NCI-H748 treated with DMSO at 0.1 percent for 48 hours (cell line): Measurements from ENCODE around the gene GMDS.
A peak's percentile ranks its signal among the peaks of the same experiment; 100 is the strongest.

Experiments used
- DNase-seq: peaks from one replicate; lab custom pipeline; 2025; lab: John Stamatoyannopoulos, UW

The GMDS gene

DNA sequence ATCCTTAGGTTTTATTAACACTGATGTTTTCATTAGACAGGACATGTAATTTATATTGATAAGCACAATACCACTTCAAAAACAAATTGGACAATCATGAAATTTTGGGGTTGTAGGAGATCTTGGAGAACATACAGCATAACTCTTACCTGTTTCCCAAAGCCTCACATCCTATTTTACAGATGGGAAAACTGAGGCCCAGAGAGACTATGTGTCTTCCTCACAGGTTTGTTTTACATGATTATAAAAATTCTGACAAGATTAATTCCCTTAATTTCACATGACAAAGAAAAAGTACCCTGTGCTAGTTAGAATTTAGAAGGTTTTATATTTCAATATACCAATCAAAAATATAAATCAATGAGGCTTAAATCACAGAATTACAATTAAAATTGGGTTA, 145.5 kb downstream of the GMDS start:
- DNase-seq, result no peak

DNA sequence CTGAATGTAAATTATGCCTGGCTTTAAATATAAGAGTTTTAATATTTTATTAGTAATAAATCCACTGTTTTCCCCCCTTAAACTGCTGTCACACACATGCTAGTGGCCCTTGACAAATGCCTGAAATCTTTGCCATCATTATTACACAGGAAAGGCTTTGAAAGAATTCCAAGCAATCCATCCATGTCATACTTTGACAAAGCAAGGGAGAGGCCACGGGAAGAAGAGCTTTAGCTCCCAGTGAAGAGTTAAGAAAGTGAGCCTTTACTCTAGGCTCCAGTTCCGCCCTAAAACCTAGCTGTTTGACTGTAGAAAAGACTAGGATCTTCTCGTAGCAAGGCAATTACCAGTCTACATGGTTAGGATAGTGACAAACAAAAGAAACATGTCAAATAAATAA, 147.9 kb downstream of the GMDS start:
- no peak for DNase-seq

DNA sequence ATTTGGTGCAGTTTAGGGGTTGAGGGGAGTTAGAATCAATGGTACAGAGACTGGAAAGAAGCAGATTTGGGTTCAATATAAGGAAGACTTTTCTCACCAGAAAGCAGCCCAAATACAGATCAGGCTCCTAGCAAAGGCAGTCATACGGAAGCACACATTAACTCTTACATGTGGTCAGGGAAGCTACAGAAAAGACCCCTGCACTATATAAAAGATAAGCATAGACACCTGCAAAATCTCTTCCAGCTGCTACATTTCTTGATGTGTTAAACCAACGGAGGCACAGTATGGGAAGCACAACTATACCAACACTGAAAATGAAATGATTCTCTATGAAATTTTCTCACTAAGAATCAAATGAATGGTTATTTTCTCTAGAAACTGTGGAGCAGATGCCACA, 150.8 kb downstream of the GMDS start:
- no peak for DNase-seq

DNA sequence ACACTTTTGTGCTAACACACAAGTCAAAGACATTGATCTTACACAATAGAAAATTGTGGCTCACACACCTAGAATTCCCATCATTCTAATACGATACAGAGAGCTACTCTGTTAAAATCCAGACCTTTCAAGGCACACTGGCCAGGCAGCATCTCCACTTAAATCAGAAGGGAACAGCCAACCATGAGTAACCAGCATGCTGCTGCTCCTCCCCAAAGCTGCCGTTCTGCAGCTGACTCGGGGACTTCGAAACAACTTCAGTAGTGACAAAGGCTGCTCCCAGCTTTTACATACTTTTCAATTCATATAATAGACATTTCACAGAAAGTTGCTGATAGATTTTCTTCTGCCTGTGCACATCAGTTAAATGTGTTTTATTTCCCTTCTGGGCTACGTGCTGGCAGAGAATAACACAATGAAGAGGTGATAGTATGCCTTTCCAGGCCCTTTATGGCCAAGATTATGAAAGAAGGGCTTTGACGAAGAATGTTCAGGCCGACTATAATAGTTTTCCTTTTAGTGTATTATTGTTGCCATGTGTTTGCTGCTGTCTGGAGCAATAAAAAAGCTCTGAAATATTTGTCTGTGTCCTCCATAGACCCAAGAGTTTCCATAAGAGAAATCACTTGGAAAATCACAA, 159.0 kb downstream of the GMDS start:
- DNase-seq, result no peak

DNA sequence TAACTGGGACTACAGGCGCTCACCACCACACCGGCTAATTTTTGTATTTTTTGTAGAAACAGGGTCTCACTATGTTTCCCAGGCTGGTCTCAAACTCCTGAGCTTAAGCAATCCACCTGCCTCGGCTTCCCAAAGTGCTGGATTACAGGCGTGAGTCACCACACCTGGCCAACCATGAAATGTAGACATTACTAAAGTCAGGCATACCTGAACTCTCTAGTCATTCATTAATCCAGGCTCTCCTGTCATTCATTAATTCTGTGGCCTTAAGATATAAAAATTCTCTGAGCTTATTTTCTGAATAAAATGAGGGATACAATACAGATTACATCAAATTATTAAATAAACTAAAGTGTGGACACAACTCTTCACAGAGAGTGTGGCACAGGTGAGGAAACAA, 159.7 kb downstream of the GMDS start:
- DNase-seq, result no peak

DNA sequence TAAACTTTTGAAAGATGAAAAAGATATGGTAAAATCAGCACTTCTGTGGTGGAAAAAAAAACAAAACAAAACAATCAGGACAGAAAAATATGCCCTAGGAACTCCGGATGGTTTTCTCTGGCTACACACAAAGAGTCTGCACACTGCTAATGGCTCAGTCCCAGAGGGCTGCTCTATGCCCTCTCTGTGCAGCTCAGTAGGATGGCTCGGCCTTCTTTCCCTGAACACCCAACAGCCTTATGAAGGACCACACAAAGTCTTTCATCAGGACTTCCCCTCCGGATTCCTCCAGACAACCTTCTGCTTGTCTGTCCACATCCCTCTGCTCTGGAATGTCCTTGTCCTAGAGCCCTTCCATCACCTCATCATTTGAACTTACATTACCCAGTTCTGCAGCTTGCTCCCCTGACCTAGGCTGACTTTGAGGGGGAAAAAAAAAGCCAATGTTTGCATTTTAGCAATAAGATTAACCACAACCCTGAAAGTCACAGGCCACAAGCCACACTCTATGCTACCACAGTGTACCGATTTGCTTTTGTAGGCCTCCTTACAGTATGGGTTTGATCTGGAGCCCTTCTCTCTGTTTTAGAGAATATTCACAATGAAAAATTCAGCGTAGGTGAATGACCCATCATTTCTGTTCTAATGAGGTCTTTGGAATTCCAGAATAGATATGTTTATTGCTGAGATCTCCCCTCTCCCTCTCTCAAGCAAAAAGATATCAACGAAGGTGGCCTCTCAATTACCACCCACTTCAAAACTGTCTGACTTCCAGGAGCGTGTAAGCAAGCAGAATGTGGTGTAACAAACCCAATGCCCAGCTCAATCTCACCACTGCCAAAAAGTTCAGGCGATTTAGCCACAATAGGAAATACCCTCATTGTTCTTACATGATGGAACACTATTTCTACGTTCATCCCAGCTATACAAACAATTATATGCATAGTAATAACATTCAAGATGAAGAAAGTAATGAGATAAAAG, 164.0 kb downstream of the GMDS start:
- no peak for DNase-seq

DNA sequence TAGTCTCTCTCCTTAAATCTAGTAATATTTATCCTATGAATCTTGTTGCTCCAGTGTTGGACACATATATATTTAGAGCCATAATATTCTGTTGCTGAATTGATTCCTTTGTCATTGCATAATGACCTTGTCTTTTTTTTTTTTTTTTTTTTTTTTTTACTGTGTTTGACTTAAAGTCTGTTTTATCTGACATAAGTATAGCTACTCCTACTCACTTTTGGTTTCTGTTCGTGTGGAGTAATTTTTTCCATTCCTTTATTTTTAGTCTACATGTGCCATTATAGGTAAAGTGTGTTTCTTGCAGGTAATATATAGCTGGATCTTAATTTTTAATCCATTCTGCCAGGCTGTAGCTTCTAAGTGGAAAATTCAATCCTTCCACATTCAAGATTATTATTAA, 166.5 kb downstream of the GMDS start:
- no peak for DNase-seq

DNA sequence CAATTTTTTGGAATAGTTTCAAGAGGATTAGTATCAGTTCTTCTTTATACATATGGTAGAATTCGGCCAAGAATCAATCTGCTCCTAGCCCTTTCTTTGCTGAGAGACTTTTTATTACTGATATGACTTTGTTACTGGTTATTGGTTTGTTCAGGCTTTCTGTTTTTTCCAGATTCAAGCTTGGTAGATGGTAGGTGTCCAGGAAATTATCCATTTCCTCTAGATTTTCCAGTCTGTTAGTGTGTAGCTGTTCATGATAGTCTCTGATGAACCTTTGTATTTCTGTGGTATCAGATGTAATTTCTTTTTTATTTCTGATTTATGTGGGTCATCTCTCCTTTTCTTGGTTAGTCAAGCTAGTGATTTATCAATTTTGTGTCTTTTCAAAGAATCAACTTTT, 167.6 kb downstream of the GMDS start:
- no peak for DNase-seq

DNA sequence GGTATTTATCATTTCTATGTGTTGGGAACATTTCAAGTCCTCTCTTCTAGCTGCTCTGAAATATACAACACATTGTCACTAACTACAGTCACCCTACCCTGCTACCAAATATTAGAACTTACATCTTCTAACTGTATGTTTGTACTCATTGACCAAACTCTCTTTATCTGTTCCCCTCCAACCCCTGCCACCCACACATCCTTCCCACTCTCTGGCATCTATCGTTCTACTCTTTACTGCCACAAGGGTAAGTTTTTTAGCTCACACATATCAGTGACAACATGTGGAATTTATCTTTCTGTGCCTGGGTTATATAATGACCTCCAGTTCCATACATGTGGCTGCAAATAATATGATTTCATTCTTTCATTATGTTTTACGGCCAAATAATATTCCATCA, 171.9 kb downstream of the GMDS start:
- DNase-seq, result no peak

DNA sequence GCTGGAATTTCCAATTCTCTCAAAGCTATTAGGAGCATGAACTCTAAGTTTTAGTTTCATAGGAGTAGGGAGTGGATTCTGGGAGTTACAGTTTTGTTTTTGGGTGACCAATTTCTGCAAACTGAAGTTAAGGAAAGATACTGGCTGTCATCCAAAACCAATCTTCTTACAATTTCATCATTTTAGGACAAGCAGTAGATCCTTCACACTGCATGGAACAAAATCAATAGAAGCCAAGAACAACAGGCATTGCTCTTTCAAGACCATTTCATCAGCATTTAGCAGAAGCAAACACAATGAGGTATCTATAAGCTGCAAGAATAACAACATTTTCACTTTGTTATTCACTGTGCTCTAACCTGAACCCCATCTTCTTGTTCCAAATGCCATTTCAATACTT, 173.0 kb downstream of the GMDS start:
- DNase-seq, result no peak

DNA sequence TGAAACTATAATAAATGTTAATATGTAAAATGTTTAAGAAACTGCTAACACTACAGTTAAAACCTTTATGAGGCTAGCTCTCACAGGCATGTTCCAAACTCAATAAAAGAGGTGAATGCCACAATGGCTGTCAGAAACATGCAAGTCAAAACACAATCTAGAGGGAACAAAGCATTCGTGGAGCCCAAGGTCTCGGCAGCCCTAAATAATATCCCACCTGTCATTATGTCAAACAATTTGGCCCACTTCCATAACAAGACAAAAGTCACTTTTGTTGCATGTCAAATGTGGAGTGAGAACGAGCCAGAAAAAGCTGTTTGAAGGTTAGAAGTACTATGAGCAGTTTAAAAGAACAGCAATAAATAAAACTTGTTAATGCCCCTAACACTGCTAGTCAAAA, 181.9 kb downstream of the GMDS start:
- DNase-seq, result peak; percentile 45

DNA sequence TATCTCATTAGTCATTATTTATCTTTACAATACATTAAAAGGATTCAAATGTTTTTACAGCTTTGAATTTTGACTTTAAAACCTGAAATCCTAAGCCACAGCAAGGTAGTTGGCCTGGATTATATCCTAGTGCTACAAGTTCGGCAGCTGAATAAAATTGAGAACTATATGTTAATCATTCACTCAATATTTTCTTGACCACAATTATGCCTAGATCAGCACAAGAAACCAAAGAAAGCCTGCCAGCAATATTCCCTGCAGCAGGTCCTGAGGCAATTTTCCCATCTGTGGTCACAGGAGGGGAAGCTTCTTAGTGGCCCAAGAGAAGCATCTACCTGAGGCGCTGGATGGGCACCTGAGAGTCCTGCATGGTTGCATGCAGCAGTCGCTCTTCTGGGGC, 183.5 kb downstream of the GMDS start:
- DNase-seq, result no peak

DNA sequence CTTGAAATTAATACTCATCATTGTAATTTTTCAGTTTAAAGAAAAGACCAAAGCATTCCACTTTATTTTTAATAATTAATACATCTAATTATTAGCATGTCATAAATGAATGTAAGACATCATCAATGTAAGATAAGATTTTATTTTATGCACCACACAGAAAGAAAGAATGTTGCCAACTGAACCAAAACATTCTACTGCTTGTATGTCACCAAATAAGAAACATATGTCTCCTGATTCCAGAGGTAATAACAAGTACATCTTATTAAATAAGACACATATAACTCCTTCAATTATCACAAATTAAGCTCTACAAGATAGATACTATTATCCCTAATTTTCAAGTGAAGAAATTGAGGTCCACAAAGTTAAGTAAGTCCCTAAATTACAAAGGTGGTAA, 189.5 kb downstream of the GMDS start:
- DNase-seq, result no peak

DNA sequence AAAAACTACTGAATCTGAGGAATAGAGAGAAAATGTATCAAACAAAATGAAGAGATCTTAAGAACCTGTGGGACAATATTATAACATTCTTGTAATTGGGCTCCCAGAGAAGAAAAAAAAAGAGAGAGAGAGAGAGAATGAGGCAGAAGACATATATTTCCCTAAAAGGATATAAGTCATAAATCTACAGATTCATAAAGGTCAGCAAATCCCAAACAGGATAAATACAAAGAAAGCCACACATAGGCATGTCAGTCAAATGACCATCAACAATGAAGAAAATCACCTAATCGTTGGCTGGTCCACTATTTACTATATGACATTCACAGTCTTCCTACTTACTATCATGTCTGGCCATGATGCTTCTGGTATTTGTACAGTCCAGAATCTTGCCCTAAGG, 190.3 kb downstream of the GMDS start:
- DNase-seq, result no peak

DNA sequence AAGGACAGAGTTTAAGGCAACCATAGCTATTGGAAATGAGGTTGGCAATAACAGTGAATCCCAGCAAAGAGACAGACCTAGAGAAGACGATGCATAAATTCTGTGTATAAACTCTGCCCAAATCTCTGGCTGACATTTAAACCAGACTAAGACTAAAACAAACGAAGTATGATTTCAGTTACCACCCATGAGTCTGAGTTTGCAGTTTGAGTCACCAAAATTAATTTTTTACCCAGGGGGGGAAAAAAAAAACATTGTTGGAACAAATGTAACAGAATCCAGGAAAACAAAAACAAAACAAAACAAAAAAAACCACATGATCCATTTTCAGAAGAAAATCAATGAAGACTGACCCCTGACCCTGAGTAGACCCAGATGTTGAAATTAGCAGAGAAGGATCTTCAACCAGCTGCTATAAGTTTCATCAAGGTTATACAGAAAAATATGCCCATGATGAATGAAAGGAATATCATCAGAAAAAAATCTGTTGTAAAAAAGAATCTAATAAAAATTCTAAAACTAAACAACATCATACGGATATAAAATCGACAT, 190.8 kb downstream of the GMDS start:
- no peak for DNase-seq

DNA sequence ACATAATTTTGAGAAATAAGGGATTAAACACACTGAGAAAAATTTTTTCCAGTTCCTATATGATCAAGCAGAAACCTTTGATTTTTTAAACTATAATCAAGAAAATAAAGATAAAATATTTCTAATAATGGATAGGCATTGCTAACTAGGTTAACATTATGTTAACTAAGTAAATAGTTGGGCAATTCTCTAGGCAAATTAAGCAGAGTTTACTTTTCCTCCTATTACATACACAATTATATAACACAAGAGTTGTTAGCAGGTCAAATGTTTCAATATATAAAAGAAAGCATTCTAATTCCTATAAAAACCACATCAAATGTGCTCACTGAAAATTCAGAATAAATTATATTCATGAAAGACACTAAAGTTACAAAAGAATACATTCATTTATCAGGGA, 191.7 kb downstream of the GMDS start:
- DNase-seq, result no peak

DNA sequence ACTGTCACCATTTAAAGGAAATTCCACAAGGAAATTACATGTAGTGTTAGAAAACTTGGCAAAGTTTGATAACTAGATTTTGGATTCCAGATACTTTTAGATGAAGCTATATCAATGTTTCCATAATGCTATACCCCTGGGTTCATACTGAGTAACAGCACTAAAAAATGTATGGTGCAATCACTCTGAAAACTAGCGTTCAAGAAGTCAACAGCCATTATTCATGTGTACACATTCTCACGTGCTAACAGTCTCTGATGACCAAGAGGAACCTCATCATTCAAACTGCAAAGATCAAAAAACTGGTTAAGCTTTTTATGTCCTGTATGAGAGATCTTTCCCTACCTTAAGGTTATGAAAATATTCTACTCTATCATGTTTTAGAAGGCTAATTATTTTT, 197.6 kb downstream of the GMDS start:
- DNase-seq, result no peak

DNA sequence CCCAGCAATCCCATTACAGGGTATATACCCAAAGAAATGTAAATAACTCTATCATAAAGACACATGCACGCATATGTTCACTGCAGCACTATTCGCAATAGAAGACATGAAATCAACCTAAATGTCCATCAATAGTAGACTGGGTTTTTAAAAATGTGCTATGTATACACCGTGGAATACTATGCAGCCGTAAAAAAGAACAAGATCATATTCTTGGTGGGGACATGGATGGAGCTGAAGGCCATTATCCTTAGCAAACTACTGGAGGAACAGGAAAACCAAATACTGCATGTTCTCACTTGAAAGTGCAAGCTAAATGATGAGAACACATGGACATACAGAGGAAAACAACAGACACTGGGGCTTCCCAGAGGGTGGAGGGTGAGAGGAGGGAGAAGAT, 201.2 kb downstream of the GMDS start:
- DNase-seq, result no peak

DNA sequence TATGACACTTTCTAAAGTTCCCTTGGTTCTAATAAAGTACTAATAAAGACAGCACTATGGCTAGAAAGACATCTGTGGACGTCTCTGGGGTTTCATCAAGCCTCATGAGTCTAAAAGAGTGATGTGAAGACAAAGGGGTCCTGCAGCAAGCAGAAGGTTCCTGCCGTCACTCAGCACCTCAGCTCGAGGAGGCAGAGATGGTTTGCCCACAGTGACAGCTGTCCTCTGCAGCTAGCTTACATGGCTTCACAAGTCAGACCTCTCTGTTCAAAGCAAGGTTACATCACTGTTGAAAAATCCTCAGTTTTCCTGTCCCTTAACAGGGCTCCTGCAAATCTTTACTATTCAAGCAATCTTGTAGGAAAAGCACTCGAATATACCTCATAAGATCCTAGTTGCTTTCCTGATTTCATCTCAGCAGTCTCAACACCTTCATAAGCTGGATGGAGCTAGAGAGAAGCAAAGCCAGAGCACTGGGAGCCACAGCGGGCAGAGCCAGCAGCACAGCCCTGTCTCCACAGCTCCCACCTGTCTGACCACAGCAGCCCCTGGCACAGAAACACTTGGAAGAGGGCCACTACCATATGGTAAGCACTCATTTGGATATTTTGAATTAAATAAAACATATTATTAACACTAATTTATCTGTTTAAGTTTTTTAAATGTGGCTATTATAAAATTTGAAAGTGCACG, 202.3 kb downstream of the GMDS start:
- DNase-seq, result no peak

DNA sequence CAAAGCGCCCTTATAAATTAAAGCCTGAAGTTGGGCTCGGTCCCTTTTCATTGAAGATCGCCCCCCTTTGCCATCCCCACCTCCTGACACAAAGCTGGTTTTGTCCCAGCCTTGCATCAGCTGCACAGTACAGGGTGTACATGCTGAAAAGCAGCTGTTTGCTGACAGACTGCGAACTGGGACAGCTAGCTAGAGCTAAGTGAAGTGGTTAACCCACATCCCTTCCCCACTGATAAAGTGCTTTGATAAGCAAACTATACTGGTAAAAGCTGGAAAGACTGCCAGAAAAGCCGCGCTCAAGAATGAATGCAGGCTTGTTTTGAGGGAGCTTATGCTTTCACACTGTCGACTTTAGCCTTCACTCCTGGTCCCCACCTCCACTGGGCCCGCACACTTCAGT, 207.3 kb downstream of the GMDS start:
- no peak for DNase-seq

DNA sequence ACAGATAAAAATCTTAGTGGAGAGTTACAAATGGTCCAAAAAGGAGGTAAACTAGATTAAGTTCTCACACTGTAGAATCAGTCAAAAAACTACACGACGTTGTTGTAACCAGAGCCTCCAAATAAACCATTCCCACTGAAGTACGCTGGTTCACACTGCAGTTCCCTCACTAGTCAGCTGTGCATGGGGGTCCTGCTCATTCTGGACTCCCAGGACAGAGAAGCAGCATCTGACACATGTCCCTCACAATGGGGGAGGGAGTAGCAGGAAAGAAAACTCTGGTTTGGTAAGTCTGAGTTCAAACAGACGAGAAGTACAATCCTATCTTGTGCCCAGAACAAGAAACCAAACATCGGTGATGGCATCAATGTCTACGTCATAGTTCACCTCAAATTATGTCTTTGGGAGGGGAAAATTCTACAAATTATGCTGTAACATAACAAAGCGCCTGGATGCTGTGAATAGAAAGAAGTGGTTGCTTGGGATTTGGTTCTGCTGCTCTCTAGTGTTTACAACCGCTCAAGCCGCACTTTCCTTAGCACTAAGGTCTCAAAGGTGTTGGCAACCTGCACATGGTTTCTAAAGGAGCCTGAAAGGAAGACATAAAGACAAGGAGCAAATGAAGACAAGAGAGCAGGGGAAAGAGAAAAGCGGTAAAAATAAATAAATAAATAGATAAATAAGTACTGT, 208.0 kb downstream of the GMDS start:
- no peak for DNase-seq

DNA sequence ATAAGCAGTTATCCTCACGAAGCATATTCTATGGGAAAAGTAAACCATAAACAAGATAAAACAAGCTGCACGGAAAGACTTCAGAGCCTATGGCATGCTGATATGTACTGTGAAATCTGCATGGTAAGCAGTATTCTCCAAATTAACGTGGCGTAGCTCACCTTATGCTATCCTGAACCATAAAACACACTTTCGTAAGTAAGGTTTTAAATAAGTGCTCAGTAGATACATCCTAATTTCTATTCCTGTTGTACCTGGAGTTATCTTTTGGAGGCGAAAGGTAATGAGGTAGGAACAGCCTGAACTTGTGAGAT, 208.7 kb downstream of the GMDS start:
- no peak for DNase-seq
